Thyroid gland (tissue), 4 donors: ENCODE data around the gene TSEN2. TPM values are rescaled to one million over a fixed set of nuclear protein-coding genes. Genes with fewer than 3 reads are reported as not detected.
"Not testable (repeated sequence)": the region's sequence is repeated elsewhere in the genome, so short reads cannot be mapped to it uniquely, and the experiment has no call there.

Experiments
- DNase-seq, 2 donors: peaks; one replicate each; pipeline ENCODE4 v3.0.0-alpha.2; 2019
- H3K27ac ChIP-seq, 3 donors: fragments of 200-600 bp; sonication (generic); 1 replicate in 2 of 3; 2 replicates in 1 of 3; pipeline ENCODE4 v1.5.1; 2016 to 2019; ENCODE audit warnings: mild to moderate bottlenecking in 1 of 3, moderate library complexity in 1 of 3
- H3K27me3 ChIP-seq: fragments of 200-600 bp; sonication (generic); one replicate; pipeline ENCODE4 v1.5.1; 2019
- H3K36me3 ChIP-seq, 2 donors: fragments of 200-600 bp; sonication (generic); one replicate each; pipeline ENCODE4 v1.5.1; 2016 to 2019
- H3K4me1 ChIP-seq, 2 donors: fragments of 200-600 bp; sonication (generic); one replicate each; pipeline ENCODE4 v1.5.1; 2017 to 2019
- H3K4me3 ChIP-seq, 3 donors: fragments of 200-600 bp; sonication (generic); replicated peaks in 1 of 3; 1 replicate in 2 of 3; 2 replicates in 1 of 3; pipeline ENCODE4 v1.5.1; 2016; ENCODE audit warnings: mild to moderate bottlenecking in 1 of 3
- H3K9me3 ChIP-seq: fragments of 200-600 bp; sonication (generic); one replicate; pipeline ENCODE4 v1.5.1; 2017
- CTCF ChIP-seq, 6 experiments: fragments of 200-600 bp in 3 of 6; fragments of 450-650 bp in 3 of 6; sonication (generic) in 3 of 6; IDR thresholded peaks; one replicate each; pipeline ENCODE4 v1.5.1; 2016 to 2019; ENCODE audit warnings: antibody characterized with exemption in 6 of 6, mild to moderate bottlenecking in 2 of 6, inconsistent platforms in 1 of 6, moderate library complexity in 1 of 6
- POLR2A ChIP-seq, 2 donors: fragments of 450-650 bp; IDR thresholded peaks; one replicate each; pipeline ENCODE4 v1.6.1; 2017; ENCODE audit warnings: antibody characterized with exemption in 2 of 2, mild to moderate bottlenecking in 2 of 2, moderate library complexity in 1 of 2
- WGBS, 2 donors: methylation state at CpG; one replicate each; pipeline ENCODE4 v1.1.5; 2017; 5-methylcytosine and 5-hydroxymethylcytosine counted together
- intact Hi-C: fragments of 100-400 bp; cut with DNase I; formaldehyde crosslinking; loops from one replicate; pipeline ENCODE4 v1.15.1; 2023
- total RNA-seq, 4 donors: library from RNA; depleted of rRNA; stranded (reverse); fragments of >200 nt; gene quantifications; one replicate each; pipeline ENCODE4 v1.2.3, GENCODE V29; 2016

The TSEN2 gene
- total RNA-seq, 4 donors from 2014 or later: 14.9 to 25.8 (median 21.4) TPM

GRCh38 chr3:12468757-12469156 is 15.5 kb upstream of the TSEN2 start:
- no peak for DNase-seq
- Histone ChIP-seq H3K27me3 (no peaks in the 10 kb centered on the region), H3K4me3 (no peak overlapping the region), H3K36me3 (no peaks in the 10 kb centered on the region), H3K9me3 (no peaks in the 10 kb centered on the region), H3K4me1 (no peaks in the 10 kb centered on the region), H3K27ac (no peak overlapping the region)
- 72 to 73% methylated on average over 2 of the region's 2 CpGs for WGBS, 2 donors
- no peak for TF ChIP-seq CTCF (IDR thresholded peaks at IDR 0.05)
- TF ChIP-seq POLR2A (IDR thresholded peaks at IDR 0.05): no peak
- intact Hi-C loops: no loop called here

- 67 to 71% methylated on average over 7 of the region's 7 CpGs for WGBS, 2 donors
- H3K36me3 ChIP-seq, H3K9me3 ChIP-seq, intact Hi-C loops, H3K27me3 ChIP-seq, H3K27ac ChIP-seq, H3K4me3 ChIP-seq, DNase-seq, H3K4me1 ChIP-seq: not testable (repeated sequence)
These were observed 15.1 kb upstream of the TSEN2 start for GRCh38 chr3:12469222-12469621.

- TF ChIP-seq CTCF (IDR thresholded peaks at IDR 0.05) (no peak), POLR2A (IDR thresholded peaks at IDR 0.05) (no peak)
- no peak for DNase-seq
- Histone ChIP-seq H3K36me3 (no peaks in the 10 kb centered on the region), H3K4me1 (no peaks in the 10 kb centered on the region), H3K9me3 (no peaks in the 10 kb centered on the region), H3K27me3 (no peaks in the 10 kb centered on the region), H3K27ac (no peak overlapping the region), H3K4me3 (no peak overlapping the region)
- intact Hi-C loops: no loop called here
- 73 to 75% methylated on average over 5 of the region's 5 CpGs for WGBS, 2 donors
These were observed 14.2 kb upstream of the TSEN2 start for GRCh38 chr3:12470111-12470510.

- no peak for DNase-seq
- 95 to 97% methylated on average over 3 of the region's 3 CpGs for WGBS, 2 donors
- no peaks in the 10 kb centered on the region for H3K27me3 ChIP-seq
- H3K36me3 ChIP-seq: no peaks in the 10 kb centered on the region
- no peak overlapping the region for H3K4me3 ChIP-seq
- no peak overlapping the region for H3K27ac ChIP-seq
- TF ChIP-seq CTCF (IDR thresholded peaks at IDR 0.05) (no peak), POLR2A (IDR thresholded peaks at IDR 0.05) (no peak)
- intact Hi-C loops: no loop called here
- no peaks in the 10 kb centered on the region for H3K9me3 ChIP-seq
- H3K4me1 ChIP-seq: no peaks in the 10 kb centered on the region
These were observed 13.6 kb upstream of the TSEN2 start for GRCh38 chr3:12470680-12471079.

- no peak for DNase-seq
- H3K27ac ChIP-seq: no peak overlapping the region
- H3K4me3 ChIP-seq: no peak overlapping the region
- H3K4me1 ChIP-seq: peaks cover 0 to 3% of the 10 kb centered on the region in 2 donors
- WGBS, 2 donors: 78 to 79% methylated on average over 10 to 11 of the region's 11 CpGs
- intact Hi-C loops: no loop called here
- H3K27me3 ChIP-seq: no peaks in the 10 kb centered on the region
- no peaks in the 10 kb centered on the region for H3K9me3 ChIP-seq
- TF ChIP-seq POLR2A (IDR thresholded peaks at IDR 0.05) (no peak), CTCF (IDR thresholded peaks at IDR 0.05) (no peak)
- no peaks in the 10 kb centered on the region for H3K36me3 ChIP-seq
These were observed 13.0 kb upstream of the TSEN2 start for GRCh38 chr3:12471241-12471640.
